Fibroblast of lung (primary cell): ENCODE data around the gene RAPGEF5.

Experiments used
- EZH2 ChIP-seq: IDR thresholded peaks from 2 replicates; pipeline ENCODE4 v1.5.1; 2012; ENCODE audit warnings: low read length, control low read depth, mild to moderate bottlenecking; ENCODE audit errors: missing control alignments
- TF ChIP-seq, protein P1 (sequence below), 2 donors: IDR thresholded peaks in 1 of 2; conservative IDR thresholded peaks in 1 of 2; 1 replicate in 1 of 2; 2 replicates in 1 of 2; pipeline ENCODE4 v1.5.1; 2011 to 2012; ENCODE audit warnings: low read length in 2 of 2, control low read depth in 1 of 2, inconsistent platforms in 1 of 2, low read depth in 1 of 2, mild to moderate bottlenecking in 1 of 2

DNA sequence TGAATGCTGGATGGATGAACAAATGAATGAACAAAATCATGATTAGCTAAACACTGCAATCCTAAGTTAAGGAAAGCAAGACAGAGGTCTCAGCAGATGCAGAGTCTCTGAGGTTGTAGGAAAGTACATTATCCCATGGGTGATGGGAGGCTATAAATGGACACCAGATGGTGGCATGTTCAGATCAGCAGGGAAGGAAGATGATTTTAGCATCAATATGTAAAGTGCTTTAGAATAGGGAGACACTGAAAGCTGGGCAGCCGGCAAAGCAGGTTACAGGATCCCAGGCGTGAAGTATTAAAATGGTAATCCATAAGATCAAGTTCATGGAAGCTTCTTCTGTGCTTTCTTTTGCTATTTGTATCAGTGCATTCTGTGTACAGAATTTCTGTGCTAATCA, 7.9 kb upstream of the RAPGEF5 start:
- TF ChIP-seq, protein P1, sequence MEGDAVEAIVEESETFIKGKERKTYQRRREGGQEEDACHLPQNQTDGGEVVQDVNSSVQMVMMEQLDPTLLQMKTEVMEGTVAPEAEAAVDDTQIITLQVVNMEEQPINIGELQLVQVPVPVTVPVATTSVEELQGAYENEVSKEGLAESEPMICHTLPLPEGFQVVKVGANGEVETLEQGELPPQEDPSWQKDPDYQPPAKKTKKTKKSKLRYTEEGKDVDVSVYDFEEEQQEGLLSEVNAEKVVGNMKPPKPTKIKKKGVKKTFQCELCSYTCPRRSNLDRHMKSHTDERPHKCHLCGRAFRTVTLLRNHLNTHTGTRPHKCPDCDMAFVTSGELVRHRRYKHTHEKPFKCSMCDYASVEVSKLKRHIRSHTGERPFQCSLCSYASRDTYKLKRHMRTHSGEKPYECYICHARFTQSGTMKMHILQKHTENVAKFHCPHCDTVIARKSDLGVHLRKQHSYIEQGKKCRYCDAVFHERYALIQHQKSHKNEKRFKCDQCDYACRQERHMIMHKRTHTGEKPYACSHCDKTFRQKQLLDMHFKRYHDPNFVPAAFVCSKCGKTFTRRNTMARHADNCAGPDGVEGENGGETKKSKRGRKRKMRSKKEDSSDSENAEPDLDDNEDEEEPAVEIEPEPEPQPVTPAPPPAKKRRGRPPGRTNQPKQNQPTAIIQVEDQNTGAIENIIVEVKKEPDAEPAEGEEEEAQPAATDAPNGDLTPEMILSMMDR (conservative IDR thresholded peaks at IDR 0.05 in 1 of 2, IDR thresholded peaks at IDR 0.05 in 1 of 2; ENCODE audit: low read depth in 1 of 2, low read length in 2 of 2): no peak
- no peak for TF ChIP-seq EZH2
